A673 (cell line): ENCODE measurements around the gene TRPM8. TPM values are rescaled to one million over a fixed set of nuclear protein-coding genes. Genes with fewer than 3 reads are reported as not detected.
"Not testable (repeated sequence)": the region's sequence is repeated elsewhere in the genome, so short reads cannot be mapped to it uniquely, and the experiment has no call there.

Experiments used
- Bru-seq: library from RNA; stranded (reverse); fragments of 400-500 nt; gene quantifications from one replicate; lab custom pipeline; 2021; lab: Mats Ljungman, UMichigan
- BruChase-seq, 2 experiments: library from RNA; stranded (reverse); fragments of 400-500 nt; gene quantifications; one replicate each; lab custom pipeline; 2021; lab: Mats Ljungman, UMichigan
- BruUV-seq: library from RNA; stranded (reverse); fragments of 400-500 nt; replicated peaks from 2 replicates; lab custom pipeline; 2021; lab: Mats Ljungman, UMichigan
- CTCF ChIA-PET: fragments of 300-600 bp; sonication (Branson Sonifier 250); formaldehyde crosslinking; loops from one replicate; lab custom pipeline; 2022; ENCODE audit warnings: antibody characterized with exemption; lab: Charles Lee
- POLR2A ChIA-PET: fragments of 300-600 bp; sonication (Branson Sonifier 250); formaldehyde crosslinking; loops from one replicate; lab custom pipeline; 2022; ENCODE audit warnings: antibody characterized with exemption; ENCODE audit not compliant: low non-redundant PET; lab: Charles Lee
- DNase-seq: peaks from one replicate; pipeline ENCODE4 v3.0.0-alpha.2; 2015; ENCODE audit warnings: low spot score
- H3K27ac ChIP-seq: fragments of 200-600 bp; sonication (generic); 2 replicates; pipeline ENCODE4 v1.5.1; 2016; ENCODE audit warnings: mixed run types, low read depth, mild to moderate bottlenecking, mixed read lengths, antibody characterized with exemption, low read length; ENCODE audit not compliant: poor library complexity, severe bottlenecking
- H3K27me3 ChIP-seq: fragments of 200-600 bp; sonication (generic); replicated peaks from 2 replicates; pipeline ENCODE4 v1.6.1; 2017; ENCODE audit warnings: mixed run types, low read depth, mild to moderate bottlenecking, mixed read lengths, antibody characterized with exemption, low read length; ENCODE audit not compliant: insufficient read depth, poor library complexity
- H3K36me3 ChIP-seq: fragments of 200-600 bp; sonication (generic); 2 replicates; pipeline ENCODE4 v1.6.1; 2016; ENCODE audit warnings: mixed run types, mild to moderate bottlenecking, mixed read lengths, antibody characterized with exemption, low read length; ENCODE audit not compliant: insufficient read depth, poor library complexity, severe bottlenecking
- H3K4me1 ChIP-seq: fragments of 200-600 bp; sonication (generic); 2 replicates; pipeline ENCODE4 v1.6.1; 2017; ENCODE audit warnings: mixed run types, mild to moderate bottlenecking, mixed read lengths, antibody characterized with exemption, low read length; ENCODE audit not compliant: insufficient read depth, poor library complexity, severe bottlenecking
- H3K4me3 ChIP-seq: fragments of 200-600 bp; sonication (generic); 2 replicates; pipeline ENCODE4 v1.5.1; 2016; ENCODE audit warnings: low read depth, mixed run types, mild to moderate bottlenecking, mixed read lengths, low read length; ENCODE audit not compliant: poor library complexity, severe bottlenecking
- H3K9me3 ChIP-seq: fragments of 200-600 bp; sonication (generic); 2 replicates; pipeline ENCODE4 v1.6.1; 2016; ENCODE audit warnings: mixed run types, low read depth, mild to moderate bottlenecking, mixed read lengths, antibody characterized with exemption, low read length; ENCODE audit not compliant: poor library complexity, severe bottlenecking
- EZH2 ChIP-seq: fragments of 200-600 bp; sonication (generic); IDR thresholded peaks from 2 replicates; pipeline ENCODE4 v1.6.1; 2017; ENCODE audit warnings: borderline replicate concordance, low read depth, mild to moderate bottlenecking, mixed read lengths, antibody characterized with exemption, low read length; ENCODE audit not compliant: poor library complexity, severe bottlenecking
- intact Hi-C: fragments of 100-400 bp; cut with micrococcal nuclease; formaldehyde crosslinking; loops from one replicate; pipeline ENCODE4 v1.10.0; 2022; ENCODE audit not compliant: unreplicated experiment
- long read RNA-seq: library from polyadenylated mRNA; stranded (forward); transcript quantifications from one replicate; pipeline ENCODE4 v2.0.0, GENCODE V29; 2022
- total RNA-seq: library from RNA; stranded (reverse); gene quantifications from 2 replicates; pipeline ENCODE4 v1.2.3, GENCODE V29; 2021
- TF ChIP-seq, protein P1 (sequence below): fragments of 300-800, 200-600 bp; sonication (generic); conservative IDR thresholded peaks from 2 replicates; pipeline ENCODE4 v1.5.1; 2017; ENCODE audit warnings: low read depth, mild to moderate bottlenecking, antibody characterized with exemption, low read length, moderate library complexity, mixed read lengths

TRPM8 gene
- total RNA-seq = 3.6 and 8.9 TPM in 2 replicates
- Bru-seq, nascent RNA = percentile 42 among the genes with signal in this experiment
- percentile 36 among the genes with signal in this experiment for BruChase-seq, experiment 1, labeled RNA remaining after a 2-hour chase
- BruChase-seq, experiment 2, labeled RNA remaining after a 6-hour chase = percentile 43 among the genes with signal in this experiment
- long read RNA-seq, full-length matches to known transcripts = 1 of 6 reads
- long read RNA-seq, partial matches to known transcripts = 3 of 6 reads
- long read RNA-seq, other reads (novel, unspliced or antisense) = 2 of 6 reads

DNA sequence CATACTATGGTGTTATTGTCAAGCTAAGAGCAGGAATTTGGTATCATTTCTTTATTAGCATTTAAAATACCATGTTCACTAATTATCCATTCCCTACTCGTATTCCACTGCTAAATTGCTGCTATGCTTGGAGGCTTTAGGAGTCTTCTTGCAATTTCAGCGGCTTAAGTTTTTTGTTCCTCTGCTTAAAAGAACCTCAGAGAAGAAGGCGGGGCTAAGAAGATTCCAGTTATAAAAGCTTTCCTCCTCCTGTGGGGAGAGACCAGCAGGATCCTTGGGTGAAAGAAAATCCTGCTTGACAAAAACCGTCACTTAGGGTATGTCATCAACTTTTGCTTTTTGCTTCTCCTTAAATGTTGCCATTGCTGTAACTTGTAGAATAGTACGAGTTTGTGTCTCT lies at the start of gene TRPM8:
TSS of gene TRPM8 (plus strand) at position 258 of the 400 bp plus-strand sequence. CDS start 9,165 bp downstream, outside the sequence.
- H3K4me3 ChIP-seq = peak within 1 kb of the TSS; percentile 30
- CTCF ChIA-PET = interaction anchor here (0.6 kb wide), 1 partner anchor 289 kb away, joined by 5 read pairs; no protein-coding TSS in a partner anchor
- TF ChIP-seq, protein P1, sequence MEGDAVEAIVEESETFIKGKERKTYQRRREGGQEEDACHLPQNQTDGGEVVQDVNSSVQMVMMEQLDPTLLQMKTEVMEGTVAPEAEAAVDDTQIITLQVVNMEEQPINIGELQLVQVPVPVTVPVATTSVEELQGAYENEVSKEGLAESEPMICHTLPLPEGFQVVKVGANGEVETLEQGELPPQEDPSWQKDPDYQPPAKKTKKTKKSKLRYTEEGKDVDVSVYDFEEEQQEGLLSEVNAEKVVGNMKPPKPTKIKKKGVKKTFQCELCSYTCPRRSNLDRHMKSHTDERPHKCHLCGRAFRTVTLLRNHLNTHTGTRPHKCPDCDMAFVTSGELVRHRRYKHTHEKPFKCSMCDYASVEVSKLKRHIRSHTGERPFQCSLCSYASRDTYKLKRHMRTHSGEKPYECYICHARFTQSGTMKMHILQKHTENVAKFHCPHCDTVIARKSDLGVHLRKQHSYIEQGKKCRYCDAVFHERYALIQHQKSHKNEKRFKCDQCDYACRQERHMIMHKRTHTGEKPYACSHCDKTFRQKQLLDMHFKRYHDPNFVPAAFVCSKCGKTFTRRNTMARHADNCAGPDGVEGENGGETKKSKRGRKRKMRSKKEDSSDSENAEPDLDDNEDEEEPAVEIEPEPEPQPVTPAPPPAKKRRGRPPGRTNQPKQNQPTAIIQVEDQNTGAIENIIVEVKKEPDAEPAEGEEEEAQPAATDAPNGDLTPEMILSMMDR = no peak
- TF ChIP-seq EZH2 = no peak

DNA sequence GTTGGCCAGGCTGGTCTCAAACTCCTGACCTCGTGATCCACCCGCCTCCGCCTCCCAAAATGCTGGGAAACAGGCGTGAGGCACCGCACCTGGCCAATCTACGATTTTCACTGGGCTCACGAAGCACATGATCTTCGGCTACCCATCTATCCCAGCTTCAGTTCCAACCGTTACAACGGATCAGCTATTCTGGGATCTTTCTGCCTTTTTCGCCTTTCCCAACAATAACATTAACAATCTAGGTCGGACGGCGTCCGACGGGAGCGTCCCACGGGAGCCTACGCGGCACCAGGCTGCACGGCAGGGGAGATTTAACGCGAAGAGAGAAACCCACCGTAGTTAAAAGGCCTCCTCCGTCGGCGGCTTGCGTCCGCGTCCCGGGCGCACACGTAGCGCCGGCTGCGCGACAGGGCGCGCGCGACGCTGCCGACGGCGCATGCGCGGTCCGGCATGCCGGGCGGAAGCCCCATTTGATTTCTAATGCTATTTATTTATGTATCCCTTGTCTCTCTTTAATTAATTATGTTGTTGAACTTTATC lies 49.1 kb upstream of the TRPM8 start, which contains the start of gene MSL3B:
TSS of gene MSL3B (minus strand) at position 394 of the 540 bp plus-strand sequence.
- POLR2A ChIA-PET = no interaction called here
- TF ChIP-seq, protein P1 = no peak
- TF ChIP-seq EZH2 = no peak
- Histone ChIP-seq H3K27me3 (peaks cover 3% of the 10 kb centered on the region), H3K4me3 (peak within 1 kb of the TSS; percentile 59), H3K27ac (peak within 1 kb of the TSS; percentile 87), H3K4me1 (no peaks in the 10 kb centered on the region), H3K9me3 (peaks cover 5% of the 10 kb centered on the region), H3K36me3 (peaks cover 8% of the 10 kb centered on the region)
- peak; percentile 84 for DNase-seq
- CTCF ChIA-PET = no interaction called here
- no TSS peak for BruUV-seq
- intact Hi-C loops = no loop called here

More for the DNA sequence above, at the start of gene TRPM8:
- Histone ChIP-seq H3K27ac (peak within 1 kb of the TSS; percentile 44), H3K36me3 (no peaks in the 10 kb centered on the region), H3K4me1 (peaks cover 6% of the 10 kb centered on the region), H3K9me3 (no peaks in the 10 kb centered on the region), H3K27me3 (no peaks in the 10 kb centered on the region)
- DNase-seq = peak; percentile 76
- BruUV-seq = no TSS peak
- POLR2A ChIA-PET = interaction anchor here (0.6 kb wide), 1 partner anchor 774 kb away, joined by 5 read pairs; no protein-coding TSS in a partner anchor
- intact Hi-C loops = no loop called here

- no TSS peak for BruUV-seq
- ChIA-PET POLR2A (no interaction called here), CTCF (no interaction called here)
- Histone ChIP-seq H3K27me3 (peaks cover 14% of the 10 kb centered on the region), H3K4me3 (no peak overlapping the region), H3K36me3 (peaks cover 3% of the 10 kb centered on the region), H3K27ac (no peak overlapping the region), H3K9me3 (peaks cover 5% of the 10 kb centered on the region), H3K4me1 (no peaks in the 10 kb centered on the region)
- intact Hi-C loops = no loop called here
- no peak for TF ChIP-seq EZH2
- TF ChIP-seq, protein P1 = no peak
- no peak for DNase-seq
These were observed 45.7 kb upstream of the TRPM8 start for GRCh38 chr2:233871432-233871831.

DNA sequence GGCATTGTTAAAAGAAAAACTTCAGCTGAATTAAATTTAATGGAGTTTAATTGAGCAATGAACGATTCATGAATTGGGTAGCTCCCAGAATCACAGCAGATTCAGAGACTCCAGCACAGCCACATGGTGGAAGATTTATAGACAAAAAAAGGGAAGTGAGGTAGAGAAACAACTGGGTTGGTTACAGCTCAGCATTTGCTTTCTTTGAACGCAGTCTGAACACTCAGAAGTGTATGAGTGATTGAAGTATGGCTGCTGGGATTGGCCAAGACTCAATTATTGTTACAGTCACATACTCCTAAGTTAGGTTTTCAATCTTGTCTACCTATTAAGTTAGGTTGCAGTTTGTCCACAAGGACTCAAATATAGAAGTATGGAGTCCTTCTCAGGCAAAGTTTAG lies 45.0 kb upstream of the TRPM8 start:
- CTCF ChIA-PET, BruUV-seq, intact Hi-C loops, H3K4me1 ChIP-seq, H3K27ac ChIP-seq, POLR2A ChIA-PET, H3K4me3 ChIP-seq, H3K9me3 ChIP-seq, DNase-seq, H3K36me3 ChIP-seq: not testable (repeated sequence)
- H3K27me3 ChIP-seq = peaks cover 14% of the 10 kb centered on the region
